Measurements from ENCODE around the gene TADA2B.

The TADA2B gene

DNA sequence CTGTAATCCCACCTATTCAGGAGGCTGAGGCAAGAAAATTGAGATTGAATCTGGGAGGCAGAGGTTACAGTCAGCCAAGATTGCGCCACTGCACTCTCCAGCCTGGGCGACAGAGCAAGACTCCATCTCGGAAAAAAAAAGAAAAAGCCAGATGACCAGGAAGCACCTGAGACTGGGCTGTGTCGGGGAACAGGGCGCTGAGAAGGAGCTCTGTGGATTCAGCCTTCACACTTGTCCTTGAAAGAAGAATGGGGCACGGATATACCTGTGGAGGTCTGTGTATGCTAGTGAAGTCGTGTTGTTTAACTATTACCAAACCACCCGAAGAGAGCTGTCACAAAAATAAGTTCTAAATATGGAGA lies 39.3 kb upstream of the TADA2B start:
- no peaks in the 10 kb centered on the region for H3K4me1 ChIP-seq (ENCODE audit: low read length)
- no peak overlapping the region for H2AFZ ChIP-seq (ENCODE audit: low read depth, low read length)
- H4K20me1 ChIP-seq (ENCODE audit: insufficient read depth, low read length) = no peaks in the 10 kb centered on the region
- H3K4me3 ChIP-seq (ENCODE audit: low read length) = no peak overlapping the region
- H3K9me3 ChIP-seq (ENCODE audit: insufficient read depth, low read length) = no peaks in the 10 kb centered on the region
- H3K27ac ChIP-seq (ENCODE audit: low read length) = no peak overlapping the region
- no peak overlapping the region for H3K9ac ChIP-seq (ENCODE audit: low read length)
- H3K79me2 ChIP-seq (ENCODE audit: low read length) = no peaks in the 10 kb centered on the region
- no peaks in the 10 kb centered on the region for H3K27me3 ChIP-seq (ENCODE audit: low read depth, low read length)
- peaks cover 51% of the 10 kb centered on the region for H3K36me3 ChIP-seq (replicated peaks; ENCODE audit: low read depth, low read length)
- H3K4me2 ChIP-seq (ENCODE audit: low read length) = no peak overlapping the region
- TF ChIP-seq, protein P1, sequence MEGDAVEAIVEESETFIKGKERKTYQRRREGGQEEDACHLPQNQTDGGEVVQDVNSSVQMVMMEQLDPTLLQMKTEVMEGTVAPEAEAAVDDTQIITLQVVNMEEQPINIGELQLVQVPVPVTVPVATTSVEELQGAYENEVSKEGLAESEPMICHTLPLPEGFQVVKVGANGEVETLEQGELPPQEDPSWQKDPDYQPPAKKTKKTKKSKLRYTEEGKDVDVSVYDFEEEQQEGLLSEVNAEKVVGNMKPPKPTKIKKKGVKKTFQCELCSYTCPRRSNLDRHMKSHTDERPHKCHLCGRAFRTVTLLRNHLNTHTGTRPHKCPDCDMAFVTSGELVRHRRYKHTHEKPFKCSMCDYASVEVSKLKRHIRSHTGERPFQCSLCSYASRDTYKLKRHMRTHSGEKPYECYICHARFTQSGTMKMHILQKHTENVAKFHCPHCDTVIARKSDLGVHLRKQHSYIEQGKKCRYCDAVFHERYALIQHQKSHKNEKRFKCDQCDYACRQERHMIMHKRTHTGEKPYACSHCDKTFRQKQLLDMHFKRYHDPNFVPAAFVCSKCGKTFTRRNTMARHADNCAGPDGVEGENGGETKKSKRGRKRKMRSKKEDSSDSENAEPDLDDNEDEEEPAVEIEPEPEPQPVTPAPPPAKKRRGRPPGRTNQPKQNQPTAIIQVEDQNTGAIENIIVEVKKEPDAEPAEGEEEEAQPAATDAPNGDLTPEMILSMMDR (IDR thresholded peaks at IDR 0.05; ENCODE audit: low read depth, low read length) = no peak
- no peak for TF ChIP-seq EZH2phosphoT487 (IDR thresholded peaks at IDR 0.05; ENCODE audit: low read depth)

DNA sequence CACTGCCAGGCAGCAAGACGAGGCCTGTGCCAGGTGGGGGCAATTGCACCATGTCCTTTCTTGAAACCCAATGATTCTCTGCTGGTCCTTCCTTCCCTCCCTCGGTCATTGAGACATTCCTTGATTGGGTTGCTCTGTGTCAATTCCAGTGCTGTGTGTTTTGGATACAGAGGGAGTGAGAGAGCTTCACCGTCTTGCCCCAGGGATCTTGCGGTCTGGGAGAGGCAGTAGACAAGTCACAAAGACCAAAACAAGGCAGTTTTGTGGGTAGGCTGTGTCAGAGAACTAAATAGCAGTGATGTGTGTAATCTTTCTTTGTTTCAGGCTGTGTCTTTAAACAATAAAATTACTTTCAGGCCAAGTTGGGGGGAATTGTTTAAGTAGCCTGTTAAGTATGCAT lies 38.8 kb upstream of the TADA2B start:
- H3K4me3 ChIP-seq (ENCODE audit: low read length) = no peak overlapping the region
- H3K27ac ChIP-seq (ENCODE audit: low read length) = no peak overlapping the region
- H3K27me3 ChIP-seq (ENCODE audit: low read depth, low read length) = no peaks in the 10 kb centered on the region
- H3K9ac ChIP-seq (ENCODE audit: low read length) = no peak overlapping the region
- H4K20me1 ChIP-seq (ENCODE audit: insufficient read depth, low read length) = no peaks in the 10 kb centered on the region
- H3K9me3 ChIP-seq (ENCODE audit: insufficient read depth, low read length) = no peaks in the 10 kb centered on the region
- H2AFZ ChIP-seq (ENCODE audit: low read depth, low read length) = no peak overlapping the region
- H3K4me1 ChIP-seq (ENCODE audit: low read length) = no peaks in the 10 kb centered on the region
- peaks cover 51% of the 10 kb centered on the region for H3K36me3 ChIP-seq (replicated peaks; ENCODE audit: low read depth, low read length)
- H3K79me2 ChIP-seq (ENCODE audit: low read length) = no peaks in the 10 kb centered on the region
- no peak overlapping the region for H3K4me2 ChIP-seq (ENCODE audit: low read length)
- TF ChIP-seq, protein P1 (IDR thresholded peaks at IDR 0.05; ENCODE audit: low read depth, low read length) = no peak
- no peak for TF ChIP-seq EZH2phosphoT487 (IDR thresholded peaks at IDR 0.05; ENCODE audit: low read depth)

DNA sequence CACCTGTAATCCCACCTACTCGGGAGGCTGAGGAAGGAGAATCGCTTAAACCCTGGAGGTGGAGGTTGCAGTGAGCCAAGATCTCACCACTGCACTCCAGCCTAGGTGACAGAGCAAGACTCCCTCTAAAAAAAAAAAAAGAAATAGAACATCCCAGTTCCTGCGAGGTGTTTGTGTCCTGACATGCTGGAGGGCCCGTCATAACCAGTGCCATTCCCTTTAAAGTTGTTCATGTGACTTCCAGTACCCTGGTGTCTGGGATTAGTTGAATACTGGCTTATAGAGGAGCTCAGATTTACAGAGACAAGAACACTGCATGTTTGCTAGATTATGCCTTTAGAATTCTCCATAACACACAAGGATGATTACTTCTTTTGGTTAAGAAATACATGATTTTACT lies 37.6 kb upstream of the TADA2B start:
- Histone ChIP-seq H3K27me3 (ENCODE audit: low read depth, low read length) (no peaks in the 10 kb centered on the region), H3K4me2 (ENCODE audit: low read length) (no peak overlapping the region), H4K20me1 (ENCODE audit: insufficient read depth, low read length) (no peaks in the 10 kb centered on the region), H3K4me3 (ENCODE audit: low read length) (no peak overlapping the region), H3K36me3 (replicated peaks; ENCODE audit: low read depth, low read length) (peaks cover 47% of the 10 kb centered on the region), H3K9ac (ENCODE audit: low read length) (no peak overlapping the region), H3K27ac (ENCODE audit: low read length) (no peak overlapping the region), H3K4me1 (ENCODE audit: low read length) (no peaks in the 10 kb centered on the region), H3K9me3 (ENCODE audit: insufficient read depth, low read length) (no peaks in the 10 kb centered on the region), H2AFZ (ENCODE audit: low read depth, low read length) (no peak overlapping the region), H3K79me2 (ENCODE audit: low read length) (no peaks in the 10 kb centered on the region)
- TF ChIP-seq, protein P1 (IDR thresholded peaks at IDR 0.05; ENCODE audit: low read depth, low read length) = no peak
- TF ChIP-seq EZH2phosphoT487 (IDR thresholded peaks at IDR 0.05; ENCODE audit: low read depth) = no peak

DNA sequence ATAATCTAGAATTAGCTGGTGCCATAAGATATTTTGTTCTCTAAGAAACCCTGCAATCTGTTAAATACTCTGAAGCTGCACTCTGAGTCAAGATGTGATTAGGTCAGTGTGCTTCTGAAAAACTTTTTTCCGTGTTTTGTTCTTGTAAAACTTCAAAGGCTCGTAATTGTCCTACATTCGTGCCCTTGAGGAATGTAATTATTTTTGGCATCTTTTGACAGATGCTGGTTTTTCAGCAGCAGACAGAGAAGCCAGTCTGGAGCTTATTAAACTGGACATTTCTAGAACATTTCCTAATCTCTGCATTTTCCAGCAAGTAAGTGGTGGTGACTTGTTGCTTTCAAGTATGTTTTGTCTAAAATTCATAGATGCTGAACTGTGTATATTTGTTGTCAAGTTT lies 36.8 kb upstream of the TADA2B start:
- Histone ChIP-seq H3K9ac (ENCODE audit: low read length) (no peak overlapping the region), H3K79me2 (ENCODE audit: low read length) (no peaks in the 10 kb centered on the region), H3K36me3 (replicated peaks; ENCODE audit: low read depth, low read length) (peaks cover 46% of the 10 kb centered on the region), H3K4me2 (ENCODE audit: low read length) (no peak overlapping the region), H3K4me3 (ENCODE audit: low read length) (no peak overlapping the region), H3K4me1 (ENCODE audit: low read length) (no peaks in the 10 kb centered on the region), H3K9me3 (ENCODE audit: insufficient read depth, low read length) (no peaks in the 10 kb centered on the region), H2AFZ (ENCODE audit: low read depth, low read length) (no peak overlapping the region), H3K27ac (ENCODE audit: low read length) (no peak overlapping the region), H4K20me1 (ENCODE audit: insufficient read depth, low read length) (no peaks in the 10 kb centered on the region), H3K27me3 (ENCODE audit: low read depth, low read length) (no peaks in the 10 kb centered on the region)
- TF ChIP-seq, protein P1 (IDR thresholded peaks at IDR 0.05; ENCODE audit: low read depth, low read length) = no peak
- TF ChIP-seq EZH2phosphoT487 (IDR thresholded peaks at IDR 0.05; ENCODE audit: low read depth) = no peak
